Neural cell (in vitro differentiated cells): ENCODE data around the gene SLC44A1.

Experiments used
- EP300 ChIP-seq: fragments of 450-650 bp; conservative IDR thresholded peaks from 2 replicates; pipeline ENCODE4 v1.6.1; 2014; ENCODE audit warnings: antibody characterized with exemption, mild to moderate bottlenecking, moderate library complexity; ENCODE audit not compliant: poor library complexity, severe bottlenecking
- EZH2 ChIP-seq: fragments of 200-600, 300-800 bp; shearing (Covaris generic), sonication (generic); IDR thresholded peaks from 2 replicates; pipeline ENCODE4 v1.6.1; 2014; ENCODE audit warnings: antibody characterized with exemption, low read length, borderline replicate concordance, mild to moderate bottlenecking; ENCODE audit not compliant: insufficient read depth, poor library complexity, severe bottlenecking
- MXI1 ChIP-seq: fragments of 450-650 bp; conservative IDR thresholded peaks from 2 replicates; pipeline ENCODE4 v1.6.1; 2014; ENCODE audit warnings: antibody characterized with exemption, mild to moderate bottlenecking; ENCODE audit not compliant: poor library complexity, severe bottlenecking
- POLR2AphosphoS5 ChIP-seq: IDR thresholded peaks from 2 replicates; pipeline ENCODE4 v1.6.1; 2012
- RAD21 ChIP-seq: fragments of 450-650 bp; conservative IDR thresholded peaks from 2 replicates; pipeline ENCODE4 v1.6.1; 2014; ENCODE audit warnings: antibody characterized with exemption, mild to moderate bottlenecking, moderate library complexity
- SMC3 ChIP-seq: fragments of 450-650 bp; conservative IDR thresholded peaks from 2 replicates; pipeline ENCODE4 v1.6.1; 2014; ENCODE audit warnings: antibody characterized with exemption, mild to moderate bottlenecking, moderate library complexity; ENCODE audit not compliant: poor library complexity
- TF ChIP-seq, protein P1 (sequence below): IDR thresholded peaks from 2 replicates; pipeline ENCODE4 v1.6.1; 2012; ENCODE audit warnings: borderline replicate concordance
- TF ChIP-seq, protein P2 (sequence below): fragments of 450-650 bp; IDR thresholded peaks from 2 replicates; pipeline ENCODE4 v1.5.1; 2014; ENCODE audit warnings: antibody characterized with exemption, mild to moderate bottlenecking, moderate library complexity; ENCODE audit not compliant: poor library complexity, severe bottlenecking

- TF ChIP-seq MXI1, result no peak
- no peak for TF ChIP-seq EP300
- TF ChIP-seq, protein P1, sequence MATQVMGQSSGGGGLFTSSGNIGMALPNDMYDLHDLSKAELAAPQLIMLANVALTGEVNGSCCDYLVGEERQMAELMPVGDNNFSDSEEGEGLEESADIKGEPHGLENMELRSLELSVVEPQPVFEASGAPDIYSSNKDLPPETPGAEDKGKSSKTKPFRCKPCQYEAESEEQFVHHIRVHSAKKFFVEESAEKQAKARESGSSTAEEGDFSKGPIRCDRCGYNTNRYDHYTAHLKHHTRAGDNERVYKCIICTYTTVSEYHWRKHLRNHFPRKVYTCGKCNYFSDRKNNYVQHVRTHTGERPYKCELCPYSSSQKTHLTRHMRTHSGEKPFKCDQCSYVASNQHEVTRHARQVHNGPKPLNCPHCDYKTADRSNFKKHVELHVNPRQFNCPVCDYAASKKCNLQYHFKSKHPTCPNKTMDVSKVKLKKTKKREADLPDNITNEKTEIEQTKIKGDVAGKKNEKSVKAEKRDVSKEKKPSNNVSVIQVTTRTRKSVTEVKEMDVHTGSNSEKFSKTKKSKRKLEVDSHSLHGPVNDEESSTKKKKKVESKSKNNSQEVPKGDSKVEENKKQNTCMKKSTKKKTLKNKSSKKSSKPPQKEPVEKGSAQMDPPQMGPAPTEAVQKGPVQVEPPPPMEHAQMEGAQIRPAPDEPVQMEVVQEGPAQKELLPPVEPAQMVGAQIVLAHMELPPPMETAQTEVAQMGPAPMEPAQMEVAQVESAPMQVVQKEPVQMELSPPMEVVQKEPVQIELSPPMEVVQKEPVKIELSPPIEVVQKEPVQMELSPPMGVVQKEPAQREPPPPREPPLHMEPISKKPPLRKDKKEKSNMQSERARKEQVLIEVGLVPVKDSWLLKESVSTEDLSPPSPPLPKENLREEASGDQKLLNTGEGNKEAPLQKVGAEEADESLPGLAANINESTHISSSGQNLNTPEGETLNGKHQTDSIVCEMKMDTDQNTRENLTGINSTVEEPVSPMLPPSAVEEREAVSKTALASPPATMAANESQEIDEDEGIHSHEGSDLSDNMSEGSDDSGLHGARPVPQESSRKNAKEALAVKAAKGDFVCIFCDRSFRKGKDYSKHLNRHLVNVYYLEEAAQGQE, result no peak
- TF ChIP-seq POLR2AphosphoS5, result no peak
- TF ChIP-seq, protein P2, sequence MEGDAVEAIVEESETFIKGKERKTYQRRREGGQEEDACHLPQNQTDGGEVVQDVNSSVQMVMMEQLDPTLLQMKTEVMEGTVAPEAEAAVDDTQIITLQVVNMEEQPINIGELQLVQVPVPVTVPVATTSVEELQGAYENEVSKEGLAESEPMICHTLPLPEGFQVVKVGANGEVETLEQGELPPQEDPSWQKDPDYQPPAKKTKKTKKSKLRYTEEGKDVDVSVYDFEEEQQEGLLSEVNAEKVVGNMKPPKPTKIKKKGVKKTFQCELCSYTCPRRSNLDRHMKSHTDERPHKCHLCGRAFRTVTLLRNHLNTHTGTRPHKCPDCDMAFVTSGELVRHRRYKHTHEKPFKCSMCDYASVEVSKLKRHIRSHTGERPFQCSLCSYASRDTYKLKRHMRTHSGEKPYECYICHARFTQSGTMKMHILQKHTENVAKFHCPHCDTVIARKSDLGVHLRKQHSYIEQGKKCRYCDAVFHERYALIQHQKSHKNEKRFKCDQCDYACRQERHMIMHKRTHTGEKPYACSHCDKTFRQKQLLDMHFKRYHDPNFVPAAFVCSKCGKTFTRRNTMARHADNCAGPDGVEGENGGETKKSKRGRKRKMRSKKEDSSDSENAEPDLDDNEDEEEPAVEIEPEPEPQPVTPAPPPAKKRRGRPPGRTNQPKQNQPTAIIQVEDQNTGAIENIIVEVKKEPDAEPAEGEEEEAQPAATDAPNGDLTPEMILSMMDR, result no peak
- no peak for TF ChIP-seq EZH2
- TF ChIP-seq RAD21, result no peak
- no peak for TF ChIP-seq SMC3
Observed at GRCh38 chr9:105421154-105421553, 176.7 kb downstream of the SLC44A1 start.
